NCI-H2171 treated with DMSO at 0.1 percent for 48 hours (cell line): ENCODE measurements around the gene UBE3B.

ENCODE experiments used
- DNase-seq: peaks from one replicate; lab custom pipeline; 2025; lab: John Stamatoyannopoulos, UW

Gene UBE3B

GRCh38 chr12:109529691-109530640 lies 52.5 kb downstream of the UBE3B start:
- DNase-seq: peak; percentile 28

GRCh38 chr12:109531411-109531810 lies 54.0 kb downstream of the UBE3B start:
- no peak for DNase-seq

GRCh38 chr12:109532721-109533486 lies 55.5 kb downstream of the UBE3B start:
- DNase-seq: peak; percentile 73

- DNase-seq: no peak
Observed at GRCh38 chr12:109533487-109533740, 56.0 kb downstream of the UBE3B start.

GRCh38 chr12:109534456-109534855 lies 57.0 kb downstream of the UBE3B start:
- no peak for DNase-seq

GRCh38 chr12:109535231-109535862 lies 57.9 kb downstream of the UBE3B start:
- DNase-seq: no peak

GRCh38 chr12:109535863-109536250 lies 58.4 kb downstream of the UBE3B start:
- DNase-seq: no peak

- DNase-seq: no peak
Observed at GRCh38 chr12:109537136-109537535, 59.7 kb downstream of the UBE3B start.

- DNase-seq: no peak
Observed at GRCh38 chr12:109538191-109538863, 60.9 kb downstream of the UBE3B start.

- no peak for DNase-seq
Observed at GRCh38 chr12:109539508-109539907, 62.1 kb downstream of the UBE3B start.

- DNase-seq: no peak
Observed at GRCh38 chr12:109540526-109541412, 63.3 kb downstream of the UBE3B start.

- DNase-seq: no peak
Observed at GRCh38 chr12:109541413-109541726, 63.9 kb downstream of the UBE3B start.

GRCh38 chr12:109542014-109542413 lies 64.6 kb downstream of the UBE3B start:
- no peak for DNase-seq

- peak; percentile 12 for DNase-seq
Observed at GRCh38 chr12:109542876-109543275, 65.4 kb downstream of the UBE3B start.

- DNase-seq: peak; percentile 82
Observed at GRCh38 chr12:109544955-109545531, 67.6 kb downstream of the UBE3B start.

- DNase-seq: no peak
Observed at GRCh38 chr12:109545826-109546225, 68.4 kb downstream of the UBE3B start.

- DNase-seq: no peak
Observed at GRCh38 chr12:109547286-109547685, 69.9 kb downstream of the UBE3B start.

GRCh38 chr12:109548258-109548657 lies 70.8 kb downstream of the UBE3B start:
- no peak for DNase-seq

GRCh38 chr12:109549613-109550270 lies 72.3 kb downstream of the UBE3B start:
- DNase-seq: peak; percentile 60

GRCh38 chr12:109550281-109550680 lies 72.8 kb downstream of the UBE3B start:
- no peak for DNase-seq
